Large intestine (tissue), 3 donors: ENCODE results near the gene HOXC9. TPM values are rescaled to one million over a fixed set of nuclear protein-coding genes. Genes with fewer than 3 reads are reported as not detected.

Experiments
- DNase-seq, 2 donors: peaks; one replicate each; pipeline versions ENCODE4 v3.0.0 to v3.0.0-alpha.2; 2013
- H3K27ac ChIP-seq: one replicate; pipeline ENCODE4 v1.5.1; 2013; ENCODE audit warnings: low read length
- H3K27me3 ChIP-seq: 2 replicates; pipeline ENCODE4 v1.6.1; 2013; ENCODE audit warnings: low read length; ENCODE audit not compliant: control insufficient read depth, insufficient read depth
- H3K36me3 ChIP-seq: 2 replicates; pipeline ENCODE4 v1.6.1; 2013; ENCODE audit warnings: low read length; ENCODE audit not compliant: control insufficient read depth, insufficient read depth
- H3K4me1 ChIP-seq: one replicate; pipeline ENCODE4 v1.6.1; 2013; ENCODE audit warnings: low read length; ENCODE audit not compliant: control insufficient read depth, insufficient read depth
- H3K4me3 ChIP-seq: one replicate; pipeline ENCODE4 v1.5.1; 2013; ENCODE audit warnings: low read length
- H3K9me3 ChIP-seq: one replicate; pipeline ENCODE4 v1.6.1; 2013; ENCODE audit warnings: mild to moderate bottlenecking, low read depth, low read length, moderate library complexity; ENCODE audit not compliant: control insufficient read depth
- WGBS: methylation state at CpG from one replicate; pipeline ENCODE4 v1.1.5; 2013; ENCODE audit warnings: low lambda C conversion rate; ENCODE audit not compliant: insufficient coverage; 5-methylcytosine and 5-hydroxymethylcytosine counted together
- polyA plus RNA-seq: library from polyadenylated mRNA; unstranded; fragments of 120-200 nt; gene quantifications from one replicate; pipeline ENCODE4 v1.2.1, GENCODE V29; 2013

Gene HOXC9
- polyA plus RNA-seq, 1 donor = 0.51 TPM

- Histone ChIP-seq H3K4me1 (peaks cover 42% of the 10 kb centered on the region), H3K9me3 (peaks cover 20% of the 10 kb centered on the region), H3K27ac (peak within 1 kb of the TSS; percentile 72), H3K36me3 (peaks cover 10% of the 10 kb centered on the region), H3K4me3 (peak within 1 kb of the TSS; percentile 41), H3K27me3 (peaks cover 71% of the 10 kb centered on the region)
- DNase-seq = peak; percentile 69 to 70
- WGBS = no CpG with 5 or more reads among the region's 12 CpGs
These were observed 32.7 kb downstream of the HOXC9 start, which contains the start of gene HOXC5 for GRCh38 chr12:54032627-54033100. Gene HOXC5, plus strand, starts transcription at chr12:54033050. Its CDS starts 73 bp downstream, at chr12:54033123.

- H3K27ac ChIP-seq = peak overlapping the region; percentile 69
- peaks cover 10% of the 10 kb centered on the region for H3K36me3 ChIP-seq
- peaks cover 74% of the 10 kb centered on the region for H3K27me3 ChIP-seq
- peak overlapping the region; percentile 41 for H3K4me3 ChIP-seq
- H3K9me3 ChIP-seq = peaks cover 20% of the 10 kb centered on the region
- peak in 1 of 2 donors; percentile 71 for DNase-seq
- H3K4me1 ChIP-seq = peaks cover 41% of the 10 kb centered on the region
- WGBS = 1% methylated on average over 7 of the region's 61 CpGs
These were observed 33.4 kb downstream of the HOXC9 start for GRCh38 chr12:54033106-54033979.

DNA sequence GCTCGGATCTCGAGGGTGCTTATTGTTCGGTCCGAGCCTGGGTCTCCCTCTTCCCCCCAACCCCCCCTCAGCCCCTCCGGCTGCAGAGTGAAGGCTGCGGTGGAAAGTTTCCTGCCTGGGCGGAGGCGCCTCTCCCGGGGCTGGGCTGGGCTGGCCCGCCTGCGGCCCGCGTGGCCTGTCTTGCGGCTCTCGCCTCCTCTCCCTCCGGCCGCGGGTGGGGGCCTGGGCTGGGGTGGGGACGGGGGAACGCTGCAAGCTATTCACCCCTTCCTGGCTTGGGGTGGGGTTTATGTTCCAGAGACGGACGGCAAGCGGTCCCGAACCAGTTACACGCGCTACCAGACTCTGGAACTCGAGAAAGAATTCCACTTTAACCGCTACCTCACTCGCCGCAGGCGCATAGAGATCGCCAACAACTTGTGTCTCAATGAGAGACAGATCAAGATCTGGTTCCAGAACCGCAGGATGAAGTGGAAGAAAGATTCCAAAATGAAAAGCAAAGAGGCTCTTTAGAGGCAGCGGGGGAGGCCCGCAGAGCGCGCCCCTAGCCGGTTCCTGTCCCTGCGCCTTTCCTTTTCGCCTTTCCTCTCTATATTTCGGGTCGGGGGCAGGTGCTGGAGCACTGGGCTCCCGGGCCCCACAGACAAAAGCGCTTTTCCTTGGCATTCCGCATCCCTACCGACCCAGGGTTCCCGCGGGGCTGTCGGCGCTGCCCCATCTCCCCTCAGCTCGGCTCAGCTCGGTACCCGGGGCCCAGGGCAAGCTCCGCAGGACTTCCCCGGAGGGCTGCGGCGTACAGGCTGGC is 34.2 kb downstream of the HOXC9 start:
- Histone ChIP-seq H3K27me3 (peaks cover 83% of the 10 kb centered on the region), H3K4me3 (peak overlapping the region; percentile 41), H3K4me1 (peaks cover 37% of the 10 kb centered on the region), H3K27ac (peak overlapping the region; percentile 69), H3K9me3 (peaks cover 20% of the 10 kb centered on the region), H3K36me3 (peaks cover 10% of the 10 kb centered on the region)
- WGBS = 60% methylated on average over 2 of the region's 57 CpGs
- DNase-seq = no peak

GRCh38 chr12:54034785-54035310 is 34.9 kb downstream of the HOXC9 start:
- H3K4me1 ChIP-seq = peaks cover 37% of the 10 kb centered on the region
- no peak for DNase-seq
- whole genome bisulfite sequencing = no CpG with 5 or more reads among the region's 22 CpGs
- peaks cover 8% of the 10 kb centered on the region for H3K36me3 ChIP-seq
- no peak overlapping the region for H3K27ac ChIP-seq
- peaks cover 84% of the 10 kb centered on the region for H3K27me3 ChIP-seq
- peak overlapping the region; percentile 41 for H3K4me3 ChIP-seq
- peaks cover 16% of the 10 kb centered on the region for H3K9me3 ChIP-seq

- Histone ChIP-seq H3K36me3 (peaks cover 6% of the 10 kb centered on the region), H3K4me3 (no peak overlapping the region), H3K9me3 (peaks cover 13% of the 10 kb centered on the region), H3K27ac (no peak overlapping the region), H3K4me1 (peaks cover 37% of the 10 kb centered on the region), H3K27me3 (peaks cover 89% of the 10 kb centered on the region)
- no CpG with 5 or more reads among the region's 6 CpGs for WGBS
- no peak for DNase-seq
These were observed 35.8 kb downstream of the HOXC9 start for GRCh38 chr12:54035568-54036264.

GRCh38 chr12:54036620-54037359 is 36.8 kb downstream of the HOXC9 start:
- no peak overlapping the region for H3K27ac ChIP-seq

DNA sequence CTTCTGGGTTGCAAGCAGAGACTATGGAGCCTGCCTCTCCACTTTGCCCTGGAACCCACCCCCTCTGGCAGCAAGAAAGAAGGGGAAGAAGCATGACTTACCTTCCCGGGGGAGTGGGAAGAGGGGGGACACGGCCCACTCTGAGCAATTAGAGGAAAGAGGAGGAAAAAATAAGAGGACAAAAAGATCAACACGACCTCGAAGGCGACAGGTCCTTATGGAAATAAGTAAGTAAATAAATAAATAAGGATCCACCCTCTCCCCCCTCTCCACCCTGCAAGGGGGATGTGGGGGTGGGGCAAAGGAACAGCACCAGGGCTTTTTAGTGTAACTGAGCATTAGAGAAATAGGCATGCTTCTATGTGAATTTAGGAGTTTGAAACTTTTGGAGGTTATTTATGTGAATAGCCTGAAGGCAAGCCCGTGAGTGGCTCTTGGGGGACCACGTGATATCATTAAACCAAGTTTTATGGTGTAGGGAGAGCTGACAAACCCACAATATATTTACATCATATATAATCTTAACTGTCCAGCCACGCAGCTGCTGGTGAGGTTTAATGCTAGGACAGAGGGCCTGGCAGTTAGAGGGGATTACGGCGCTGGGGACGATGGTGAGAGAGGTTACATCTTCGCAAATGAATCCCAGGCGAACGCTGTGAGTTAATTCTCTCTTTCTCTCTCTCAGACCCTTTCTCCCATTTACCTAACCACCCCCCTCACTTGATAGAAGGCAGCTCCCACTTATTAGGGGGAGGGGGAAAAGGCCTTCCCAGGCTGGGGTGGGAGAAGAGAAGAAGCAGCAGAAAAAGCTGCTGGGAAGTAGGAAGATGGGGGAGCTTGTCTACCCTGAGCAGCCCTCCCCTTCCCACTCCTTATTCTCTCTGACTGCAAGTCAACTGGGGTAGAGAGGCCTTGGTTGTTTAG is 37.7 kb downstream of the HOXC9 start:
- Histone ChIP-seq H3K36me3 (no peaks in the 10 kb centered on the region), H3K27me3 (peaks cover 87% of the 10 kb centered on the region), H3K4me1 (peaks cover 37% of the 10 kb centered on the region), H3K4me3 (peak overlapping the region; percentile 8), H3K27ac (peak overlapping the region; percentile 67), H3K9me3 (peaks cover 8% of the 10 kb centered on the region)
- no peak for DNase-seq
- WGBS = 80% methylated on average over 1 of the region's 14 CpGs

More at GRCh38 chr12:54036620-54037359, 36.8 kb downstream of the HOXC9 start:
- Histone ChIP-seq H3K9me3 (peaks cover 8% of the 10 kb centered on the region), H3K36me3 (no peaks in the 10 kb centered on the region), H3K4me3 (no peak overlapping the region), H3K27me3 (peaks cover 85% of the 10 kb centered on the region), H3K4me1 (peaks cover 37% of the 10 kb centered on the region)
- no peak for DNase-seq
- WGBS = no CpG with 5 or more reads among the region's 14 CpGs

DNA sequence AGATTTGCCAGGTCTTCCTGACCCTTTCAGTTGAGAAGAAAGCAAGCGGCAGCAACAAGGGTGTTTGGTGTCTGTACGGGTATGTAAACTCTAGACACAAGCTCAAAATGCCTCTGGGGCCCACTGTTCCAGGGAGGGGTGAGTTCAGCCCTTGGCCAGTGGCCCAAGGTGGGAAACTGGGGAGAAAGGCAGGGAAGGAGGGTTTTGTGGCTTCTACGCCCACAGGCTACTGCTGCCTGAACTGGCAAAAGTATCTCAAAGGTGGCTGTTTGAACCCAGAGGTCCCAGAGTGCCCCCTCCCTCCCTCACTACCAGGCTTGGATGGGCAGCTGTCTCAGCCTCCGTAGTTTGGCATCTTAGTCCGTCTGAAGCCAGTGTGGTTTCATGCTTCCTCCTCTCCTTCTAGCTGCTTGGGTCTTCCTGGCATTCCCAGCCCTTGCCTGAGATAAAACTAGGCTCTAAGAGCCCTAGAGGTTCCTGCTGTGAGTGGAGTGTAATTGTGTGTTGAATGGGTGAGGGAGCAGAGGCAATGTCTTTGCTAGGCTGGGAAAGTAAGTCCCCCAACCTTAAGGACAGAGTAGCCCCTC is 38.4 kb downstream of the HOXC9 start:
- peaks cover 6% of the 10 kb centered on the region for H3K9me3 ChIP-seq
- peaks cover 30% of the 10 kb centered on the region for H3K4me1 ChIP-seq
- no peak for DNase-seq
- peak overlapping the region; percentile 67 for H3K27ac ChIP-seq
- H3K4me3 ChIP-seq = peak overlapping the region; percentile 8
- H3K27me3 ChIP-seq = peaks cover 84% of the 10 kb centered on the region
- no CpG with 5 or more reads among the region's 5 CpGs for WGBS
- no peaks in the 10 kb centered on the region for H3K36me3 ChIP-seq
